Thyroid gland (tissue), 4 donors: ENCODE data around the gene KCNK4. TPM values are rescaled to one million over a fixed set of nuclear protein-coding genes. Genes with fewer than 3 reads are reported as not detected.

ENCODE experiments used
- DNase-seq, 2 donors: peaks; one replicate each; pipeline ENCODE4 v3.0.0-alpha.2; 2019
- H3K27ac ChIP-seq, 3 donors: fragments of 200-600 bp; sonication (generic); 1 replicate in 2 of 3; 2 replicates in 1 of 3; pipeline ENCODE4 v1.5.1; 2016 to 2019; ENCODE audit warnings: mild to moderate bottlenecking in 1 of 3, moderate library complexity in 1 of 3
- H3K27me3 ChIP-seq: fragments of 200-600 bp; sonication (generic); one replicate; pipeline ENCODE4 v1.5.1; 2019
- H3K36me3 ChIP-seq, 2 donors: fragments of 200-600 bp; sonication (generic); one replicate each; pipeline ENCODE4 v1.5.1; 2016 to 2019
- H3K4me1 ChIP-seq, 2 donors: fragments of 200-600 bp; sonication (generic); one replicate each; pipeline ENCODE4 v1.5.1; 2017 to 2019
- H3K4me3 ChIP-seq, 3 donors: fragments of 200-600 bp; sonication (generic); replicated peaks in 1 of 3; 1 replicate in 2 of 3; 2 replicates in 1 of 3; pipeline ENCODE4 v1.5.1; 2016; ENCODE audit warnings: mild to moderate bottlenecking in 1 of 3
- H3K9me3 ChIP-seq: fragments of 200-600 bp; sonication (generic); one replicate; pipeline ENCODE4 v1.5.1; 2017
- POLR2A ChIP-seq, 2 donors: fragments of 450-650 bp; IDR thresholded peaks; one replicate each; pipeline ENCODE4 v1.6.1; 2017; ENCODE audit warnings: antibody characterized with exemption in 2 of 2, mild to moderate bottlenecking in 2 of 2, moderate library complexity in 1 of 2
- WGBS, 2 donors: methylation state at CpG; one replicate each; pipeline ENCODE4 v1.1.5; 2017; 5-methylcytosine and 5-hydroxymethylcytosine counted together
- intact Hi-C: fragments of 100-400 bp; cut with DNase I; formaldehyde crosslinking; loops from one replicate; pipeline ENCODE4 v1.15.1; 2023
- total RNA-seq, 4 donors: library from RNA; depleted of rRNA; stranded (reverse); fragments of >200 nt; gene quantifications; one replicate each; pipeline ENCODE4 v1.2.3, GENCODE V29; 2016
- TF ChIP-seq, protein P1 (sequence below), 6 experiments: fragments of 200-600 bp in 3 of 6; fragments of 450-650 bp in 3 of 6; sonication (generic) in 3 of 6; IDR thresholded peaks; one replicate each; pipeline ENCODE4 v1.5.1; 2016 to 2019; ENCODE audit warnings: antibody characterized with exemption in 6 of 6, mild to moderate bottlenecking in 2 of 6, inconsistent platforms in 1 of 6, moderate library complexity in 1 of 6

Gene KCNK4
- total RNA-seq, 4 donors from 2014 or later = not detected

GRCh38 chr11:64338716-64339115, 47.6 kb downstream of the KCNK4 start:
- Histone ChIP-seq H3K27ac (peak overlapping the region in 1 of 3 donors; percentile 30), H3K9me3 (no peaks in the 10 kb centered on the region), H3K36me3 (no peaks in the 10 kb centered on the region), H3K4me3 (no peak overlapping the region), H3K27me3 (no peaks in the 10 kb centered on the region), H3K4me1 (peaks cover 5 to 24% of the 10 kb centered on the region in 2 donors)
- TF ChIP-seq, protein P1, sequence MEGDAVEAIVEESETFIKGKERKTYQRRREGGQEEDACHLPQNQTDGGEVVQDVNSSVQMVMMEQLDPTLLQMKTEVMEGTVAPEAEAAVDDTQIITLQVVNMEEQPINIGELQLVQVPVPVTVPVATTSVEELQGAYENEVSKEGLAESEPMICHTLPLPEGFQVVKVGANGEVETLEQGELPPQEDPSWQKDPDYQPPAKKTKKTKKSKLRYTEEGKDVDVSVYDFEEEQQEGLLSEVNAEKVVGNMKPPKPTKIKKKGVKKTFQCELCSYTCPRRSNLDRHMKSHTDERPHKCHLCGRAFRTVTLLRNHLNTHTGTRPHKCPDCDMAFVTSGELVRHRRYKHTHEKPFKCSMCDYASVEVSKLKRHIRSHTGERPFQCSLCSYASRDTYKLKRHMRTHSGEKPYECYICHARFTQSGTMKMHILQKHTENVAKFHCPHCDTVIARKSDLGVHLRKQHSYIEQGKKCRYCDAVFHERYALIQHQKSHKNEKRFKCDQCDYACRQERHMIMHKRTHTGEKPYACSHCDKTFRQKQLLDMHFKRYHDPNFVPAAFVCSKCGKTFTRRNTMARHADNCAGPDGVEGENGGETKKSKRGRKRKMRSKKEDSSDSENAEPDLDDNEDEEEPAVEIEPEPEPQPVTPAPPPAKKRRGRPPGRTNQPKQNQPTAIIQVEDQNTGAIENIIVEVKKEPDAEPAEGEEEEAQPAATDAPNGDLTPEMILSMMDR (IDR thresholded peaks at IDR 0.05) = no peak
- TF ChIP-seq POLR2A (IDR thresholded peaks at IDR 0.05) = no peak
- intact Hi-C loops = no loop called here
- WGBS, 2 donors = 65 to 84% methylated on average over 8 of the region's 8 CpGs
- no peak for DNase-seq

DNA sequence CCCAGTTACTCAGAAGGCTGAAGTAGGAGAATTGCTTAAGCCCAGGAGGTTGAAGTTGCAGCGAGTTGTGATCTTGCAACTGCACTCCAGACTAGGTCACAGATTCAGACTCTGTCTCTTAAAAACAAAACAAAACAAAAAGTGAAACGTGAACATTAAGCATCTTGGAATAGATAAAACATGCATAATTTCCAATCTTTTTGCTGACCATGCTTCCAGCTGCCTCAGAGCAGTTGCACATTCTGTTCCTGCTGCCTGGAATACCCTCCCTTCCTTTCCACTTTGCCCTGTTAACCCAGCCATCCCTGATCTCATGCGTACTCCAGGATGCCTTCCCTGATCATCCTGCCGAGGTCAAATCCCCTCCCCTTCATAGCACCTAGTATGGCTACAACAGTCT, 48.2 kb downstream of the KCNK4 start:
- H3K4me1 ChIP-seq = peaks cover 5 to 24% of the 10 kb centered on the region in 2 donors
- WGBS, 2 donors = 71 to 83% methylated on average over 4 of the region's 4 CpGs
- intact Hi-C loops = no loop called here
- H3K27ac ChIP-seq = no peak overlapping the region
- H3K36me3 ChIP-seq = no peaks in the 10 kb centered on the region
- H3K4me3 ChIP-seq = no peak overlapping the region
- H3K9me3 ChIP-seq = no peaks in the 10 kb centered on the region
- no peak for TF ChIP-seq POLR2A (IDR thresholded peaks at IDR 0.05)
- TF ChIP-seq, protein P1 (IDR thresholded peaks at IDR 0.05) = no peak
- no peak for DNase-seq
- no peaks in the 10 kb centered on the region for H3K27me3 ChIP-seq

DNA sequence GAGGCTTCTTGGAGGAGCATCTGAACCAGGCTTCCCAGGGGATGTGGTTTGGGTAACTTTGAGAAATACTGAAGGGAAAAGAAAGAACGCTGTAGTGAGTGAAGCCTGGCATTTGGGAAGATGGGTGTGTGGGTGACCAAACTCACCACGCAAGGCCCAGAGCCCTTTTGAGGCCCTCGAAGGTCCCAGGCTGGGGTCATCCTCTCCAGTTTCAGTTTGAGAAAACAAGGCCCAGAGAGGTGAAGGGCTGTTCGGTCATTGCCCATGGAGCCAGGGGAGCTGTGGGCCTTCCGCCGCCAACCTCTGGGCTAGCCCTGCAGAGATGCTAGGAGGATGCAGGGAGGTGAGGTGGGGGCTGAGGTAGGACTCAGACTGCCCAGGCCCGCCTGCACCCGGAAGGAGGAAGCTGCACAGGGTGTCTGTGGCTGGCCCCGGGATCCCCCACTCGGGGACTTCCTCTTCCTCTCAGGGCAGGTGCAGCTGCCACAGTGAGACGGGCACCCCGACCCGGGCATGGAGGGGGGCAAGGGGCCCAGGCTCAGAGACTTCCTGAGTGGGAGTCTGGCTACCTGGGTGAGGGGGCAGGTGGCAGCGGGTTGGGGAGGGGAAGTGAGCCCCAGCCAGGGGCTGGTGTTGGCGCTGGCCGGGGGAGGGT, 48.8 kb downstream of the KCNK4 start, which contains the start of gene CCDC88B:
CCDC88B (plus strand) TSS at position 451 of the 655 bp plus-strand sequence; CDS start at position 514, 63 bp downstream.
- no peaks in the 10 kb centered on the region for H3K9me3 ChIP-seq
- peaks cover 2 to 24% of the 10 kb centered on the region in 2 donors for H3K4me1 ChIP-seq
- TF ChIP-seq POLR2A (IDR thresholded peaks at IDR 0.05) = no peak
- TF ChIP-seq, protein P1 (IDR thresholded peaks at IDR 0.05) = no peak
- DNase-seq = no peak
- intact Hi-C loops = no loop called here
- H3K27me3 ChIP-seq = no peaks in the 10 kb centered on the region
- WGBS, 2 donors = 80 to 90% methylated on average over 16 of the region's 16 CpGs
- no peak within 1 kb of the TSS for H3K4me3 ChIP-seq
- H3K27ac ChIP-seq = no peak within 1 kb of the TSS
- H3K36me3 ChIP-seq = no peaks in the 10 kb centered on the region

DNA sequence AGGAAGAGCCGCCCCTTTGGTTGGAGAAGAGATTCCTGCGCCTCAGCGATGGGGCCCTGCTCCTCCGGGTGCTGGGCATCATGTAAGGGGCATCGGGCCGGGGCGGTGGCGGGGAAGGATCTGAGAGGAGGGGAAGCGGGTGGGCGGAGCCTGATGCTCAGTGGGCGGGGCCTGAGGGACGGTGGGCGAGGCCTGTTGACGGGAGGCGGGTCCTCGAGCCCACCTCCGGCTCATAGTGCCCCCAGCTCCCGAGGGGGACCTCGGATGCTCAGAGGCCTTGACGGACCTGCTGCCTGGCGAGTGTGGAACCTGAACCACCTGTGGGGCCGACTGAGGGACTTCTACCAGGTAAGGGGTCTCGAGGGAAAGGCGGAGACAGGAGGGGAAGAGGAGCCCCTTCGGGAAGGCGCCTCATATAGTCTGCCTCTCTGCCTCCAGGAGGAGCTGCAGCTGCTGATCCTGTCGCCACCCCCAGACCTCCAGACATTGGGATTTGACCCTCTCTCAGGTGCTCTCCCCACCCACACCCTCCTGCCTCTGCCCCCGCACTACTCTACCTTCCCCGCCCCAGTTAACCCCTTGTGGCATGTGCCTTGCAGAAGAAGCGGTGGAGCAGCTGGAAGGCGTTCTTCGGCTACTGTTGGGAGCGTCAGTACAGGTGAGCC, 49.7 kb downstream of the KCNK4 start:
- no peak for TF ChIP-seq POLR2A (IDR thresholded peaks at IDR 0.05)
- TF ChIP-seq, protein P1 (IDR thresholded peaks at IDR 0.05) = no peak
- no peaks in the 10 kb centered on the region for H3K9me3 ChIP-seq
- H3K4me3 ChIP-seq = no peak overlapping the region
- no peaks in the 10 kb centered on the region for H3K27me3 ChIP-seq
- H3K27ac ChIP-seq = no peak overlapping the region
- H3K4me1 ChIP-seq = peaks cover 0 to 20% of the 10 kb centered on the region in 2 donors
- 45 to 47% methylated on average over 20 to 33 of the region's 33 CpGs for WGBS, 2 donors
- no peak for DNase-seq
- intact Hi-C loops = no loop called here
- H3K36me3 ChIP-seq = no peaks in the 10 kb centered on the region

DNA sequence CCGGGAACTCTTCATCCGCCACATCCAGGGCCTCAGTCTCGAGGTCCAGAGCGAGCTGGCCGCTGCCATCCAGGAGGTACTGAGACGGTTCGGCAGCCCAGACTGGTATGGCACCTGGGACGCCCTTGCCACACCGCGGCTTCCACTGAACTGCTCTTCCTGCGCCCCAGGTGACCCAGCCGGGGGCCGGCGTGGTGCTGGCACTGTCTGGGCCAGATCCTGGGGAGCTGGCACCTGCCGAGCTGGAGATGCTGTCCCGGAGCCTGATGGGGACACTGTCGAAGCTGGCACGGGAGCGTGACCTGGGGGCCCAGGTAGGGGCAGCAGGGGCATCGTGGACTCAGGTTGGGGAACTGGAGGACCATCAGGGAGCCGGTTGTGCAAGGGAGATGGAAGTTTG, 50.3 kb downstream of the KCNK4 start:
- no peaks in the 10 kb centered on the region for H3K9me3 ChIP-seq
- H3K27me3 ChIP-seq = no peaks in the 10 kb centered on the region
- intact Hi-C loops = no loop called here
- 89 to 92% methylated on average over 8 to 14 of the region's 21 CpGs for WGBS, 2 donors
- H3K4me1 ChIP-seq = peaks cover 0 to 20% of the 10 kb centered on the region in 2 donors
- TF ChIP-seq, protein P1 (IDR thresholded peaks at IDR 0.05) = no peak
- TF ChIP-seq POLR2A (IDR thresholded peaks at IDR 0.05) = no peak
- no peak overlapping the region for H3K4me3 ChIP-seq
- no peaks in the 10 kb centered on the region for H3K36me3 ChIP-seq
- DNase-seq = no peak
- H3K27ac ChIP-seq = no peak overlapping the region
